GM12872 (cell line): ENCODE measurements around the gene ZNF74.

Source experiments
- TF ChIP-seq, protein P1 (sequence below): IDR thresholded peaks from 3 replicates; pipeline ENCODE4 v1.5.1; 2011; ENCODE audit warnings: low read depth, mild to moderate bottlenecking, low read length, moderate library complexity; ENCODE audit not compliant: insufficient read depth

ZNF74 gene

GRCh38 chr22:20424568-20424931 lies 30.6 kb downstream of the ZNF74 start:
- TF ChIP-seq, protein P1, sequence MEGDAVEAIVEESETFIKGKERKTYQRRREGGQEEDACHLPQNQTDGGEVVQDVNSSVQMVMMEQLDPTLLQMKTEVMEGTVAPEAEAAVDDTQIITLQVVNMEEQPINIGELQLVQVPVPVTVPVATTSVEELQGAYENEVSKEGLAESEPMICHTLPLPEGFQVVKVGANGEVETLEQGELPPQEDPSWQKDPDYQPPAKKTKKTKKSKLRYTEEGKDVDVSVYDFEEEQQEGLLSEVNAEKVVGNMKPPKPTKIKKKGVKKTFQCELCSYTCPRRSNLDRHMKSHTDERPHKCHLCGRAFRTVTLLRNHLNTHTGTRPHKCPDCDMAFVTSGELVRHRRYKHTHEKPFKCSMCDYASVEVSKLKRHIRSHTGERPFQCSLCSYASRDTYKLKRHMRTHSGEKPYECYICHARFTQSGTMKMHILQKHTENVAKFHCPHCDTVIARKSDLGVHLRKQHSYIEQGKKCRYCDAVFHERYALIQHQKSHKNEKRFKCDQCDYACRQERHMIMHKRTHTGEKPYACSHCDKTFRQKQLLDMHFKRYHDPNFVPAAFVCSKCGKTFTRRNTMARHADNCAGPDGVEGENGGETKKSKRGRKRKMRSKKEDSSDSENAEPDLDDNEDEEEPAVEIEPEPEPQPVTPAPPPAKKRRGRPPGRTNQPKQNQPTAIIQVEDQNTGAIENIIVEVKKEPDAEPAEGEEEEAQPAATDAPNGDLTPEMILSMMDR = no peak

- TF ChIP-seq, protein P1 = no peak
Observed at GRCh38 chr22:20424932-20425565, 31.1 kb downstream of the ZNF74 start.

DNA sequence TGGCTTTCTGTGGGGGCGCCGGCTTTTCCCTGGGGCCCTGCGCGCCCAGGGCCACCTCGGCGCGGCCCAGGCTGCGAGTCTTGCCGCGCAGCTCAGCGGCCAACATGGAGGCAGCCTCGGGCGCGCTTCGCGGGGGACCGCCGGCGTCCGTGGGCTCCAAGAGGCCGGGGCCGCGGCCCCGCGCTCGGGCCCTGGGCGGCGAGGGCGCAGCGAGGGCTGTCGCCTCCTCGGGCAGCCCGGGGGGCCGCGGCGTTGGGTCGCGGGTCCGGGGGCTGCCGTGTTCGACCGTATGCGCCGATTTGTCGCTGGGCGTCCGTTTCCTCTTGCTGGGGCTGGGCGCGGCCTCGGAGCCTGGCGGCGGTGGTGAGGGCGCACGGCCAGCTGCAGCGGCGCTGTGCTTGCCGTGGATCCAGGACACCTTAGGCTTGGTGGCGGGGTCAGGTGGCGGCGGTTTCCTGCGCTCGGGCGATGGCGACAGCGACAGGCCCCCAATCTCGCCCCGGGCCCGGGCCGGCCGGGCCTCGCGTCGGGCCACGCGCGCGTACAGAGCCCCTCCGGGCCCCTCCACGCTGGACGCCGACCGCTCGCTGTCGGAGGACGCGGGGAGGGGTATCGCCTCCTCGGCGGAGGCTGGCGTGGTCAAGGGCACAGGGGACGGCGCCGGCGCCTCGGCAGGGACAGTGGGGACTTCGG lies 31.8 kb downstream of the ZNF74 start:
- TF ChIP-seq, protein P1 = no peak

DNA sequence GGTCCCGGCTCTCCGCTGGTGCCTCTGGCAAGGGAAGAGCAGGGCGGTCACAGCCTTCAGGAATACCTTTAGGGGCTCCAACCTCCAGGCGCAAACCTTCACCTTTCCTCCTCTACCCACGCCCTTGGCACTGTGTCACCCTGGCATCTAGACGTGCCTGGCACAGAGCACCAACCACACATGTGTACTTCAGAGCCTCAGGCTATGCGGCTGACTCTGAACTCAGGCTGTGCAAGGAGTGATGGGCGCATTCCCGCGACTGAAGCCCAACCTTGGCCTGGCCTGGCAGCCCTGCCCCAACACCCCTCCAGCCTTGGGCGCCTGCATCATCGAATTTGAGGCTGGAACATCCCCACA lies 32.3 kb downstream of the ZNF74 start:
- TF ChIP-seq, protein P1 = no peak

GRCh38 chr22:20427104-20427944 lies 33.4 kb downstream of the ZNF74 start:
- TF ChIP-seq, protein P1 = no peak

GRCh38 chr22:20427945-20428417 lies 34.0 kb downstream of the ZNF74 start:
- TF ChIP-seq, protein P1 = no peak

DNA sequence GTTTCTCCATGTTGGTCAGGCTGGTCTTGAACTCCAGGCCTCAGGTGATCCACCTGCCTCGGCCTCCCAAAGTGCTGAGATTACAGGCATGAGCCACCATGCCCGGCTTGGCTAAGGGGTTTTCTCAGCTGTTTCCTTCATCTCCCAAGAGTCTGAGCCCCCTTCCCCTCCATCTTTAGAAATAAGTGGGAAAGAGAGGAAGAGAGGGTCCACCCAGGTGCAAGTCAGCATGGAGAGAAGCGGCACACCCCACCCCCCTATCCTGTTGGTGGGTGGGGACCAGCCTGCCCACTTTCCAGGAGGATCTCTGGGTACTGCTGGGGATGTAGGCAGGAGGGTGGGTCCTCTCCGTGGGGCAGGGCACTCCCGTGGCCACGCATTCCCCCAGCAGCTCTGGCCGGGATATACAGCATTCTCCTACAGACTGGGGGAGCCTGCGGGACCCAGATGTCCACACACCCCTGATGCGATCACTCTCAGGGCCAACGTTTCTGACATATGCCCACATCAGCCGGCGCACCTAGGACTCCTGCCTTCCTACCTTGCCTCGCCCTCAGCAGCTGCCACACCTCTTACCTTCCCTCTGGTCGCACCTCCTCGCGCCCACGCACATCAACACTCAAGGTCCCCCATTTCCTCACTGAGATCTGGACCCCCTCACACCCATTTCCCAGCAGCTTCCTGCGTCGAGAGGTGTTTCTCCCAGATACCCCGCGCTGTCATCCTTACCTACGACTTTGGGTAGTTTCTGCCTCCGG lies 34.7 kb downstream of the ZNF74 start:
- TF ChIP-seq, protein P1 = no peak
